HL-60 (cell line): ENCODE data around the gene USP3.

ENCODE experiments used
- GABPA ChIP-seq: IDR thresholded peaks from 2 replicates; pipeline ENCODE4 v1.6.1; 2012; ENCODE audit warnings: low read depth
- POLR2AphosphoS5 ChIP-seq: IDR thresholded peaks from 2 replicates; pipeline ENCODE4 v1.6.1; 2012; ENCODE audit warnings: low read depth
- TF ChIP-seq, protein P1 (sequence below): IDR thresholded peaks from one replicate; pipeline ENCODE4 v1.5.1; 2011; ENCODE audit warnings: low read length, control low read depth, inconsistent platforms; ENCODE audit not compliant: insufficient read depth
- TF ChIP-seq, protein P2 (sequence below): IDR thresholded peaks from 2 replicates; pipeline ENCODE4 v1.6.1; 2012; ENCODE audit warnings: low read depth; ENCODE audit not compliant: insufficient replicate concordance

DNA sequence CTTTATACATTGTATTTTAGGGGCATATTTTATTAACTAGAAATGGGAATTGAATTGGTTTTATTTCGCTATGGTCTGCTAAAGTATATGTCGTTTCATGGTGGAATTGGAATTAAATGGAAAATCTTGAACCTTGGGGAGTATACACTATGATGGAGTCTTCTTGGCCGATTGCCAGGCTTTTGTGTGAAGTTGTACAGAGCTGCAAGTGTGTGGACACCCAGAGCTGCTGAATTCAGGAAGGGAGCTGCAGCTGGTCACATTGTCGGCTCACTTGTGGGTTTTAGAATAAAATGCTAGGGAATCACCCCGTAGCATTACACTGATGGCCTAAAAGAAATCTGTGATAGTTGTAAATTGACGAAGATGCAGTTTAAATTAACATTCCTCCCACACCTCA, 35.1 kb downstream of the USP3 start:
- TF ChIP-seq, protein P1, sequence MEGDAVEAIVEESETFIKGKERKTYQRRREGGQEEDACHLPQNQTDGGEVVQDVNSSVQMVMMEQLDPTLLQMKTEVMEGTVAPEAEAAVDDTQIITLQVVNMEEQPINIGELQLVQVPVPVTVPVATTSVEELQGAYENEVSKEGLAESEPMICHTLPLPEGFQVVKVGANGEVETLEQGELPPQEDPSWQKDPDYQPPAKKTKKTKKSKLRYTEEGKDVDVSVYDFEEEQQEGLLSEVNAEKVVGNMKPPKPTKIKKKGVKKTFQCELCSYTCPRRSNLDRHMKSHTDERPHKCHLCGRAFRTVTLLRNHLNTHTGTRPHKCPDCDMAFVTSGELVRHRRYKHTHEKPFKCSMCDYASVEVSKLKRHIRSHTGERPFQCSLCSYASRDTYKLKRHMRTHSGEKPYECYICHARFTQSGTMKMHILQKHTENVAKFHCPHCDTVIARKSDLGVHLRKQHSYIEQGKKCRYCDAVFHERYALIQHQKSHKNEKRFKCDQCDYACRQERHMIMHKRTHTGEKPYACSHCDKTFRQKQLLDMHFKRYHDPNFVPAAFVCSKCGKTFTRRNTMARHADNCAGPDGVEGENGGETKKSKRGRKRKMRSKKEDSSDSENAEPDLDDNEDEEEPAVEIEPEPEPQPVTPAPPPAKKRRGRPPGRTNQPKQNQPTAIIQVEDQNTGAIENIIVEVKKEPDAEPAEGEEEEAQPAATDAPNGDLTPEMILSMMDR = no peak
- TF ChIP-seq POLR2AphosphoS5 (no peak), GABPA (no peak)
- TF ChIP-seq, protein P2, sequence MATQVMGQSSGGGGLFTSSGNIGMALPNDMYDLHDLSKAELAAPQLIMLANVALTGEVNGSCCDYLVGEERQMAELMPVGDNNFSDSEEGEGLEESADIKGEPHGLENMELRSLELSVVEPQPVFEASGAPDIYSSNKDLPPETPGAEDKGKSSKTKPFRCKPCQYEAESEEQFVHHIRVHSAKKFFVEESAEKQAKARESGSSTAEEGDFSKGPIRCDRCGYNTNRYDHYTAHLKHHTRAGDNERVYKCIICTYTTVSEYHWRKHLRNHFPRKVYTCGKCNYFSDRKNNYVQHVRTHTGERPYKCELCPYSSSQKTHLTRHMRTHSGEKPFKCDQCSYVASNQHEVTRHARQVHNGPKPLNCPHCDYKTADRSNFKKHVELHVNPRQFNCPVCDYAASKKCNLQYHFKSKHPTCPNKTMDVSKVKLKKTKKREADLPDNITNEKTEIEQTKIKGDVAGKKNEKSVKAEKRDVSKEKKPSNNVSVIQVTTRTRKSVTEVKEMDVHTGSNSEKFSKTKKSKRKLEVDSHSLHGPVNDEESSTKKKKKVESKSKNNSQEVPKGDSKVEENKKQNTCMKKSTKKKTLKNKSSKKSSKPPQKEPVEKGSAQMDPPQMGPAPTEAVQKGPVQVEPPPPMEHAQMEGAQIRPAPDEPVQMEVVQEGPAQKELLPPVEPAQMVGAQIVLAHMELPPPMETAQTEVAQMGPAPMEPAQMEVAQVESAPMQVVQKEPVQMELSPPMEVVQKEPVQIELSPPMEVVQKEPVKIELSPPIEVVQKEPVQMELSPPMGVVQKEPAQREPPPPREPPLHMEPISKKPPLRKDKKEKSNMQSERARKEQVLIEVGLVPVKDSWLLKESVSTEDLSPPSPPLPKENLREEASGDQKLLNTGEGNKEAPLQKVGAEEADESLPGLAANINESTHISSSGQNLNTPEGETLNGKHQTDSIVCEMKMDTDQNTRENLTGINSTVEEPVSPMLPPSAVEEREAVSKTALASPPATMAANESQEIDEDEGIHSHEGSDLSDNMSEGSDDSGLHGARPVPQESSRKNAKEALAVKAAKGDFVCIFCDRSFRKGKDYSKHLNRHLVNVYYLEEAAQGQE = no peak
